Measurements from ENCODE around the gene APH1B.

DNA sequence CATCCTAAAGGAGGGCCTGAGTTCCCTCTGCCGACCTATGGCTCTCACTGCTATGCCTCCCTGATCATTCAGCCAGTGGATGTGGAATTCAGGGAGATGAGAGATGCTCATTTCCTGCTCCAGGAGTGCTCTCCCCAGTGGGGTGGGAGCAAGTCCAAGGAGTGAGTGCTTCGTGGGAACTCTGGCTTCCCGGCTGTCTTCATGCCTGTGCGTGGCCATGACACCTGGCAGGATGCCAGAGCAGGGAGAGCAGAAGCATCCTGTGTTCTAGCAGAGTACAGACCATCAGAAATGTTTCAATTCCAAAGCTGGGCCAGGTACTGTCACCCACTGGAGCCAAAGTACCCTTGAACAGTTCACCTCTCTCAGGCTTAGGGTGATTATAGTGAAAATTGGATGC lies 45.1 kb downstream of the APH1B start:
- TF ChIP-seq, protein P1, sequence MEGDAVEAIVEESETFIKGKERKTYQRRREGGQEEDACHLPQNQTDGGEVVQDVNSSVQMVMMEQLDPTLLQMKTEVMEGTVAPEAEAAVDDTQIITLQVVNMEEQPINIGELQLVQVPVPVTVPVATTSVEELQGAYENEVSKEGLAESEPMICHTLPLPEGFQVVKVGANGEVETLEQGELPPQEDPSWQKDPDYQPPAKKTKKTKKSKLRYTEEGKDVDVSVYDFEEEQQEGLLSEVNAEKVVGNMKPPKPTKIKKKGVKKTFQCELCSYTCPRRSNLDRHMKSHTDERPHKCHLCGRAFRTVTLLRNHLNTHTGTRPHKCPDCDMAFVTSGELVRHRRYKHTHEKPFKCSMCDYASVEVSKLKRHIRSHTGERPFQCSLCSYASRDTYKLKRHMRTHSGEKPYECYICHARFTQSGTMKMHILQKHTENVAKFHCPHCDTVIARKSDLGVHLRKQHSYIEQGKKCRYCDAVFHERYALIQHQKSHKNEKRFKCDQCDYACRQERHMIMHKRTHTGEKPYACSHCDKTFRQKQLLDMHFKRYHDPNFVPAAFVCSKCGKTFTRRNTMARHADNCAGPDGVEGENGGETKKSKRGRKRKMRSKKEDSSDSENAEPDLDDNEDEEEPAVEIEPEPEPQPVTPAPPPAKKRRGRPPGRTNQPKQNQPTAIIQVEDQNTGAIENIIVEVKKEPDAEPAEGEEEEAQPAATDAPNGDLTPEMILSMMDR (IDR thresholded peaks at IDR 0.05): no peak
- TF ChIP-seq POLR2A (IDR thresholded peaks at IDR 0.05) (no peak), POLR2AphosphoS5 (IDR thresholded peaks at IDR 0.05) (no peak), EP300 (IDR thresholded peaks at IDR 0.05) (no peak)

Measured in gastroesophageal sphincter (tissue), 3 donors.